CD4-positive, alpha-beta T cell treated with Interleukin-15 for 1 hour (primary cell): ENCODE measurements around the gene TRIML2.
"Not testable (repeated sequence)": the region's sequence is repeated elsewhere in the genome, so short reads cannot be mapped to it uniquely, and the experiment has no call there.

Experiments
- DNase-seq: peaks from one replicate; pipeline ENCODE4 v3.0.0-alpha.2; 2020

Gene TRIML2

DNA sequence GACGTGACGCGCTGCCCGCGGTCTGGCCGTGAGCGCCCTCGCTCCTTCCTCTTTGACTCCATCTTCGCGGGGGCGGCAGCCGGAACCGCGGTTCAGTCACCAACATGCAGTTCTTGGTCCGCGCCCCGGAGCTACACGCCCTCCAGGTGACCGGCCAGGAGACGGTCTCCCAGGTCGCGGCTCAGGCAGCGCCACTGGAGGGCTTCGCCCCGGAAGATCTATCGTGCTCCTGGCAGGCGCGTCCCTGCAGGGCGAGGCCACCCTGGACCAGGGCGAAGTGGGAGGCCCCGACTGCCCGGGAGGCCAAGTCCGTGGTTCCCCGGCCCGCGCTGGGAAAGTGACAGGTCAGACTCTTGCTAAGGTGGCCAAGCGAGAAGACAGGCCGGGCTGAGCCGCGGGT lies 2.9 kb downstream of the TRIML2 start:
- no peak for DNase-seq

- DNase-seq: no peak
Observed at GRCh38 chr4:188092824-188093223, 16.6 kb downstream of the TRIML2 start.

GRCh38 chr4:188086858-188087257 lies 22.5 kb downstream of the TRIML2 start:
- DNase-seq: no peak

- no peak for DNase-seq
Observed at GRCh38 chr4:188082796-188083195, 26.6 kb downstream of the TRIML2 start.

- no peak for DNase-seq
Observed at GRCh38 chr4:188078116-188078515, 31.3 kb downstream of the TRIML2 start.

DNA sequence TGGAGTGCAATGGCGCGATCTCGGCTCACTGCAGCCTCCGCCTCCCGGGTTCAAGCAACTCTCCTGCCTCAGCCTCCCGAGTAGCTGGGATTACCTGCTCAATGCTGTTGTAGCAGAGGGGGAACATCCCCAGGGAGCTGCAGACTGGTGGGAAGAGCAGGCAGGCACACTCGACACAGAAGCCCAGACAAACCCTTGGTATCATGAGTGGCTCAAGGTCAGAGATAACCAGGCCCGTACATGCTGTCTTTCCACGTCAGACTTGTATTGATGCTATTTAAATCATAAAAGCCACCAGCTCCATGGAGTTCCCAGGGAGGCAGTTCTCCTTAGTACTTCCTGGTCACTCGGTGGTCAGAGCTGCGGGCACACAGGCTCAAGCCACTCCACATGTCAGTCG lies 33.2 kb downstream of the TRIML2 start:
- DNase-seq: no peak

DNA sequence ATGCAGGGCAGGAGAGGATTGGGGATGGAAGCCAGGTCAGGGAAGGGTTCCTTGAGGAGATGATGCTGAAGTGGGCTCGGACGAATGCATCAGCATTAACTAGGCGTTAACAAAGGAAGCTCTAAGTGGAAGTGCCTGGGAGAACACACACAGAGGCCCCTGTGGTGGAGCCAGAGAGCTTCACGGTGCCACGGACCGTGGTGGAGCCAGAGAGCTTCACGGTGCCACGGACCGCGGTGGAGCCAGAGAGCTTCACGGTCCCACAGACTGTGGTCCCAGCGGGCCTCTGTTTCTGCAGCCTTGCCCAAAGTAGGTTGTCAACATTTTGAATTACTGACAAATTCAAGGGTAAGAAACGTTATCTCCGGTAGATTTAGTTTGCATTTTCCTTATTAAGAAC lies 48.3 kb downstream of the TRIML2 start:
- DNase-seq: no peak

GRCh38 chr4:188053302-188053701 lies 56.1 kb downstream of the TRIML2 start:
- DNase-seq: no peak

- DNase-seq: no peak
Observed at GRCh38 chr4:188046657-188047056, 62.7 kb downstream of the TRIML2 start.

GRCh38 chr4:188045461-188045860 lies 63.9 kb downstream of the TRIML2 start:
- not testable (repeated sequence) for DNase-seq

- DNase-seq: no peak
Observed at GRCh38 chr4:188043154-188043553, 66.2 kb downstream of the TRIML2 start.

- DNase-seq: no peak
Observed at GRCh38 chr4:188042191-188042590, 67.2 kb downstream of the TRIML2 start.

DNA sequence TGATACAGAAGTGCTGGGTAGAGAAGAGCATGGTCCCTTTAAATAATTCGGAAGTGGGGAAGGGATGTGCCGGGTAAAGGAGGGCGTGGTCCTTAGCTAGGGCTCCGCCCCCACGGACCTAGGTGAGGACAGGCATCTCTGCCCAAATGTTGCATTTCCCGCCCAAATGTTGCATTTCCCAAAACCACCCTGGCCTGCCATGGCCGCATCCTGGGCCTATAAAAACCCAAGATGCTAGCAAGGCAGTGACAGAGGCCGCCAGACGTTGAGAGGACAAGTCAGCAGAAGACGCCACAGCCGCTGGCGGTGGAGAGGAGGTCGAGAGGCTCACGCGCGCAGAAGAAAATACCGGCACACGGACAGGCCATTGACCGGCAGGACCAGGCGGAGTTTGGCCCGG lies 67.7 kb downstream of the TRIML2 start:
- no peak for DNase-seq
